Body of pancreas (tissue), 4 donors: ENCODE measurements around the gene HMGCR. TPM values are rescaled to one million over a fixed set of nuclear protein-coding genes. Genes with fewer than 3 reads are reported as not detected.

ENCODE experiments used
- ATAC-seq: fragments of 150-250 bp; one replicate; pipeline ENCODE4 v1.9.1; 2016
- DNase-seq, 4 donors: peaks; one replicate each; pipeline ENCODE4 v3.0.0-alpha.2; 2019
- H3K27ac ChIP-seq, 4 donors: fragments of 200-600 bp; sonication (generic); 1 replicate in 3 of 4; 2 replicates in 1 of 4; pipeline versions ENCODE4 v1.5.1 to v1.6.1; 2016 to 2019; ENCODE audit warnings: mild to moderate bottlenecking in 1 of 4, mixed read lengths in 1 of 4, moderate library complexity in 1 of 4
- H3K27me3 ChIP-seq, 2 donors: fragments of 200-600 bp; sonication (generic); one replicate each; pipeline ENCODE4 v1.6.0; 2016; ENCODE audit warnings: mild to moderate bottlenecking in 1 of 2
- H3K36me3 ChIP-seq, 2 donors: fragments of 200-600 bp; sonication (generic); replicated peaks in 1 of 2; 2 replicates each; pipeline ENCODE4 v1.5.1; 2016; ENCODE audit warnings: low read depth in 2 of 2; ENCODE audit not compliant: insufficient read depth in 1 of 2
- H3K4me1 ChIP-seq: fragments of 200-600 bp; sonication (generic); one replicate; pipeline ENCODE4 v1.6.0; 2016
- H3K4me3 ChIP-seq, 2 donors: fragments of 200-600 bp; sonication (generic); 1 replicate in 1 of 2; 2 replicates in 1 of 2; pipeline ENCODE4 v1.5.1; 2016 to 2019
- H3K9me3 ChIP-seq, 3 donors: fragments of 200-600 bp; sonication (generic); 1 replicate in 2 of 3; 2 replicates in 1 of 3; pipeline ENCODE4 v1.5.1; 2016
- CTCF ChIP-seq, 7 experiments: fragments of 450-650 bp in 4 of 7; fragments of 200-600 bp in 3 of 7; sonication (generic) in 3 of 7; IDR thresholded peaks; one replicate each; pipeline ENCODE4 v1.5.1; 2016 to 2019; ENCODE audit warnings: antibody characterized with exemption in 7 of 7
- POLR2A ChIP-seq, 3 donors: fragments of 450-650 bp; IDR thresholded peaks; one replicate each; pipeline ENCODE4 v1.6.1; 2016; ENCODE audit warnings: antibody characterized with exemption in 3 of 3, mild to moderate bottlenecking in 2 of 3
- WGBS, 2 donors: methylation state at CpG; one replicate each; pipeline ENCODE4 v1.1.5; 2017; 5-methylcytosine and 5-hydroxymethylcytosine counted together
- intact Hi-C: fragments of 100-400 bp; cut with DNase I; formaldehyde crosslinking; loops from one replicate; pipeline ENCODE4 v1.15.1; 2023
- total RNA-seq, 2 donors: library from RNA; depleted of rRNA; stranded (reverse); fragments of >200 nt; gene quantifications; one replicate each; pipeline ENCODE4 v1.1.0, GENCODE V29; 2016

HMGCR gene
- total RNA-seq, 2 donors from 2014 or later = 5.9 to 8.3 TPM

- no peak for DNase-seq
- intact Hi-C loops = no loop called here
- Histone ChIP-seq H3K27me3 (no peaks in the 10 kb centered on the region), H3K27ac (no peak overlapping the region), H3K9me3 (no peaks in the 10 kb centered on the region), H3K4me3 (no peak overlapping the region), H3K4me1 (peaks cover 26% of the 10 kb centered on the region), H3K36me3 (no peaks in the 10 kb centered on the region)
- WGBS, 2 donors = 62 to 65% methylated on average over 3 of the region's 3 CpGs
- TF ChIP-seq POLR2A (IDR thresholded peaks at IDR 0.05) (no peak), CTCF (IDR thresholded peaks at IDR 0.05) (no peak)
- no peak for ATAC-seq
Observed at GRCh38 chr5:75340714-75341478, 3.9 kb downstream of the HMGCR start.

GRCh38 chr5:75341934-75342333, 4.9 kb downstream of the HMGCR start:
- 55 to 64% methylated on average over 1 of the region's 1 CpG for WGBS, 2 donors
- H3K27me3 ChIP-seq = no peaks in the 10 kb centered on the region
- no peak for TF ChIP-seq POLR2A (IDR thresholded peaks at IDR 0.05)
- TF ChIP-seq CTCF (IDR thresholded peaks at IDR 0.05) = no peak
- H3K9me3 ChIP-seq = no peaks in the 10 kb centered on the region
- no peak for ATAC-seq
- no peak overlapping the region for H3K27ac ChIP-seq
- DNase-seq = no peak
- no peak overlapping the region for H3K4me3 ChIP-seq
- no peaks in the 10 kb centered on the region for H3K36me3 ChIP-seq
- intact Hi-C loops = no loop called here
- H3K4me1 ChIP-seq = peaks cover 23% of the 10 kb centered on the region

- Histone ChIP-seq H3K4me3 (no peak overlapping the region), H3K27me3 (no peaks in the 10 kb centered on the region), H3K4me1 (peaks cover 23% of the 10 kb centered on the region), H3K9me3 (no peaks in the 10 kb centered on the region), H3K36me3 (peaks cover 0 to 4% of the 10 kb centered on the region in 2 donors), H3K27ac (no peak overlapping the region)
- ATAC-seq (no peak), DNase-seq (no peak)
- 93 to 95% methylated on average over 4 of the region's 4 CpGs for WGBS, 2 donors
- intact Hi-C loops = no loop called here
- TF ChIP-seq CTCF (IDR thresholded peaks at IDR 0.05) (no peak), POLR2A (IDR thresholded peaks at IDR 0.05) (no peak)
Observed at GRCh38 chr5:75342836-75343235, 5.8 kb downstream of the HMGCR start.

GRCh38 chr5:75348241-75348640, 11.2 kb downstream of the HMGCR start:
- no peak overlapping the region for H3K4me3 ChIP-seq
- WGBS, 2 donors = 91 to 98% methylated on average over 3 of the region's 3 CpGs
- H3K27me3 ChIP-seq = no peaks in the 10 kb centered on the region
- no peaks in the 10 kb centered on the region for H3K9me3 ChIP-seq
- no peak for TF ChIP-seq CTCF (IDR thresholded peaks at IDR 0.05)
- no peak for TF ChIP-seq POLR2A (IDR thresholded peaks at IDR 0.05)
- intact Hi-C loops = no loop called here
- H3K27ac ChIP-seq = no peak overlapping the region
- peaks cover 6 to 16% of the 10 kb centered on the region in 2 donors for H3K36me3 ChIP-seq
- ATAC-seq (no peak), DNase-seq (no peak)
- H3K4me1 ChIP-seq = no peaks in the 10 kb centered on the region

- H3K4me3 ChIP-seq = no peak overlapping the region
- no peaks in the 10 kb centered on the region for H3K9me3 ChIP-seq
- H3K4me1 ChIP-seq = no peaks in the 10 kb centered on the region
- 96 to 100% methylated on average over 2 of the region's 2 CpGs for WGBS, 2 donors
- intact Hi-C loops = no loop called here
- H3K36me3 ChIP-seq = peaks cover 6 to 19% of the 10 kb centered on the region in 2 donors
- no peak for DNase-seq
- no peak for ATAC-seq
- TF ChIP-seq CTCF (IDR thresholded peaks at IDR 0.05) = no peak
- no peak for TF ChIP-seq POLR2A (IDR thresholded peaks at IDR 0.05)
- H3K27me3 ChIP-seq = no peaks in the 10 kb centered on the region
- H3K27ac ChIP-seq = no peak overlapping the region
Observed at GRCh38 chr5:75349663-75350062, 12.6 kb downstream of the HMGCR start.
